IMR-90 (cell line): ENCODE results near the gene TMPRSS12. TPM values are rescaled to one million over a fixed set of nuclear protein-coding genes. Genes with fewer than 3 reads are reported as not detected.

ENCODE experiments used
- ATAC-seq: fragments of 200-7000 bp; cut with Tn5 transposase; 2 replicates; pipeline ENCODE4 v1.9.1; 2020; ENCODE audit warnings: low read depth, mild to moderate bottlenecking, moderate library complexity
- BruUV-seq: library from RNA; stranded (reverse); fragments of 400-500 nt; replicated peaks from 2 replicates; lab custom pipeline; 2021; lab: Mats Ljungman, UMichigan
- CTCF ChIA-PET: fragments of 300-600 bp; formaldehyde crosslinking; extraction: SDS; loops from one replicate; lab custom pipeline; 2021; ENCODE audit warnings: antibody characterized with exemption; lab: Yijun Ruan, JAX
- POLR2A ChIA-PET: fragments of 300-600 bp; sonication (Branson Sonifier 250); formaldehyde crosslinking; loops from one replicate; lab custom pipeline; 2022; ENCODE audit warnings: antibody characterized with exemption; ENCODE audit not compliant: unreplicated experiment; lab: Charles Lee
- DNase-seq: peaks from one replicate; pipeline ENCODE4 v3.0.0; 2013
- H2AFZ ChIP-seq: replicated peaks from 2 replicates; pipeline ENCODE3; 2013; ENCODE audit warnings: low read length, mild to moderate bottlenecking; ENCODE audit not compliant: poor library complexity
- H2AK5ac ChIP-seq: 2 replicates; pipeline ENCODE4 v1.6.1; 2013; ENCODE audit warnings: low read depth, low read length, inconsistent platforms
- H2AK9ac ChIP-seq: replicated peaks from 2 replicates; pipeline ENCODE3; 2013; ENCODE audit warnings: mild to moderate bottlenecking, low read depth, low read length, moderate library complexity; ENCODE audit not compliant: poor library complexity
- H2BK120ac ChIP-seq: 2 replicates; pipeline ENCODE4 v1.6.1; 2013; ENCODE audit warnings: low read depth, low read length, inconsistent platforms
- H2BK15ac ChIP-seq: 3 replicates; pipeline ENCODE4 v1.6.1; 2013; ENCODE audit warnings: low read depth, low read length, inconsistent platforms
- H2BK20ac ChIP-seq: 2 replicates; pipeline ENCODE4 v1.6.1; 2013; ENCODE audit warnings: low read depth, mild to moderate bottlenecking, inconsistent platforms, low read length, moderate library complexity
- H2BK5ac ChIP-seq: 2 replicates; pipeline ENCODE4 v1.6.1; 2013; ENCODE audit warnings: mild to moderate bottlenecking, low read depth, low read length, inconsistent platforms; ENCODE audit not compliant: poor library complexity, severe bottlenecking
- H3K14ac ChIP-seq: replicated peaks from 2 replicates; pipeline ENCODE4 v1.6.1; 2013; ENCODE audit warnings: low read depth, low read length, inconsistent platforms
- H3K18ac ChIP-seq: 2 replicates; pipeline ENCODE4 v1.6.1; 2013; ENCODE audit warnings: low read depth, low read length, control low read depth
- H3K23ac ChIP-seq: 2 replicates; pipeline ENCODE4 v1.6.1; 2013; ENCODE audit warnings: low read depth, low read length, inconsistent platforms
- H3K27ac ChIP-seq: 2 replicates; pipeline ENCODE4 v1.5.1; 2013; ENCODE audit warnings: mild to moderate bottlenecking, control low read depth, low read length; ENCODE audit not compliant: insufficient read depth
- H3K27me3 ChIP-seq: 2 replicates; pipeline ENCODE4 v1.6.1; 2013; ENCODE audit warnings: low read length; ENCODE audit not compliant: control insufficient read depth, insufficient read depth
- H3K36me3 ChIP-seq: 2 replicates; pipeline ENCODE4 v1.6.1; 2013; ENCODE audit warnings: low read length, mixed read lengths; ENCODE audit not compliant: control insufficient read depth, insufficient read depth
- H3K4ac ChIP-seq: 2 replicates; pipeline ENCODE4 v1.6.1; 2013; ENCODE audit warnings: low read depth, low read length, inconsistent platforms
- H3K4me1 ChIP-seq: 2 replicates; pipeline ENCODE4 v1.6.1; 2013; ENCODE audit warnings: low read length, mixed read lengths; ENCODE audit not compliant: control insufficient read depth, insufficient read depth
- H3K4me2 ChIP-seq: 2 replicates; pipeline ENCODE4 v1.6.1; 2013; ENCODE audit warnings: low read depth, mild to moderate bottlenecking, control low read depth, low read length, moderate library complexity
- H3K4me3 ChIP-seq: 2 replicates; pipeline ENCODE4 v1.5.1; 2013; ENCODE audit warnings: low read depth, mild to moderate bottlenecking, control low read depth, low read length, moderate library complexity; ENCODE audit not compliant: insufficient read depth
- H3K56ac ChIP-seq: 2 replicates; pipeline ENCODE4 v1.6.1; 2013; ENCODE audit warnings: low read length, inconsistent platforms; ENCODE audit not compliant: insufficient read depth; ENCODE audit errors: extremely low read depth
- H3K79me1 ChIP-seq, 2 experiments: 2 replicates each; pipeline ENCODE4 v1.6.1; 2013; ENCODE audit warnings: low read length in 2 of 2, inconsistent platforms in 1 of 2, low read depth in 1 of 2
- H3K9ac ChIP-seq: 2 replicates; pipeline ENCODE4 v1.6.1; 2013; ENCODE audit warnings: low read depth, low read length, control low read depth
- H3K9me1 ChIP-seq: 2 replicates; pipeline ENCODE4 v1.6.1; 2013; ENCODE audit warnings: low read length, inconsistent platforms; ENCODE audit not compliant: insufficient read depth
- H3K9me3 ChIP-seq: 2 replicates; pipeline ENCODE4 v1.6.1; 2013; ENCODE audit warnings: low read length; ENCODE audit not compliant: control insufficient read depth, insufficient read depth
- H4K20me1 ChIP-seq: 2 replicates; pipeline ENCODE4 v1.6.1; 2013; ENCODE audit warnings: low read length, inconsistent platforms; ENCODE audit not compliant: insufficient read depth
- H4K5ac ChIP-seq: 2 replicates; pipeline ENCODE4 v1.6.1; 2013; ENCODE audit warnings: mild to moderate bottlenecking, low read depth, low read length, control low read depth
- H4K8ac ChIP-seq, 2 experiments: 2 replicates each; pipeline ENCODE4 v1.6.1; 2013; ENCODE audit warnings: low read depth in 2 of 2, low read length in 2 of 2, control low read depth in 1 of 2, inconsistent platforms in 1 of 2
- H4K91ac ChIP-seq: 2 replicates; pipeline ENCODE4 v1.6.1; 2013; ENCODE audit warnings: low read depth, low read length, inconsistent platforms; ENCODE audit not compliant: insufficient read depth
- CEBPB ChIP-seq: IDR thresholded peaks from 2 replicates; pipeline ENCODE4 v1.6.1; 2012; ENCODE audit warnings: low read depth, low read length, improper control_type of control experiment
- MAZ ChIP-seq: IDR thresholded peaks from 2 replicates; pipeline ENCODE4 v1.6.1; 2012; ENCODE audit warnings: low read depth, mild to moderate bottlenecking, low read length, improper control_type of control experiment, moderate library complexity, borderline replicate concordance
- RFX5 ChIP-seq: IDR thresholded peaks from 2 replicates; pipeline ENCODE4 v1.8.0; 2012; ENCODE audit warnings: low read depth, mild to moderate bottlenecking, low read length, moderate library complexity
- WGBS, 2 experiments: methylation state at CpG; one replicate each; pipeline versions ENCODE4 v1.1.5 to v1.1.7; 2013; ENCODE audit warnings: missing lambda C conversion rate in 2 of 2; ENCODE audit not compliant: insufficient read length in 1 of 2; ENCODE audit errors: extremely low coverage in 2 of 2; 5-methylcytosine and 5-hydroxymethylcytosine counted together
- dilution Hi-C: fragments of 300-500 bp; cut with HindIII; formaldehyde crosslinking; loops from one replicate; pipeline ENCODE4 v1.14.3; 2018; ENCODE audit warnings: low sequenced_read_pairs; ENCODE audit not compliant: unreplicated experiment
- in situ Hi-C: fragments of 300-500 bp; cut with MboI; formaldehyde crosslinking; loops from 3 replicates; pipeline ENCODE4 v1.14.3; 2019; ENCODE audit warnings: low sequenced_read_pairs, inconsistent platforms, mixed read lengths
- intact Hi-C: fragments of 100-400 bp; cut with micrococcal nuclease; formaldehyde crosslinking; loops from 2 replicates; pipeline ENCODE4 v1.10.0; 2022
- polyA plus RNA-seq, 3 experiments: library from polyadenylated mRNA; depleted of rRNA; stranded (reverse); fragments of >200 nt; gene quantifications; 2 replicates each; pipeline ENCODE4 v1.2.3, GENCODE V29; 2012; ENCODE audit warnings: low replicate concordance in 1 of 3
- total RNA-seq: library from RNA; depleted of rRNA; stranded (reverse); fragments of >200 nt; gene quantifications from 2 replicates; pipeline ENCODE4 v1.2.3, GENCODE V29; 2012

Gene TMPRSS12
- total and polyA plus RNA-seq, 2 of the 4 experiments (the other 2 are of a cell fraction): not detected

GRCh38 chr12:50922820-50923219, 80.1 kb downstream of the TMPRSS12 start:
- no CpG with 5 or more reads among the region's 3 CpGs for WGBS, 2 experiments
- no peak overlapping the region for H3K4ac ChIP-seq
- H4K91ac ChIP-seq: no peak overlapping the region
- no peak overlapping the region for H3K27ac ChIP-seq
- peak; percentile 13 for DNase-seq
- no peak overlapping the region for H3K4me3 ChIP-seq
- 0 out of 4 replicates have a peak, but pooled peaks cover 0 to 5% of the 10 kb centered on the region in 2 experiments for H3K79me1 ChIP-seq
- H4K20me1 ChIP-seq: no peaks in the 10 kb centered on the region
- no TSS peak for BruUV-seq
- POLR2A ChIA-PET: no interaction called here
- H3K9me3 ChIP-seq: no peaks in the 10 kb centered on the region
- H2BK120ac ChIP-seq: peak overlapping the region; percentile 39; the same call in 1 of the 2 replicates
- H3K4me2 ChIP-seq: peak overlapping the region; percentile 54; the same call in 1 of the 2 replicates
- CTCF ChIA-PET: interaction anchor here (0.6 kb wide), 1 partner anchor 98 kb away, joined by 3 read pairs; no protein-coding TSS in a partner anchor
- intact Hi-C loops (loop anchor here (5.0 kb wide), 1 partner anchor 64 kb away; no protein-coding TSS in a partner anchor), dilution Hi-C loops (no loop called here), in situ Hi-C loops (no loop called here)
- TF ChIP-seq MAZ (no peak), RFX5 (no peak), CEBPB (peak; percentile 39)
- no peaks in the 10 kb centered on the region for H3K27me3 ChIP-seq
- no peak overlapping the region for H2BK15ac ChIP-seq
- no peak overlapping the region for H2AFZ ChIP-seq
- no peak overlapping the region for H2BK5ac ChIP-seq
- H3K23ac ChIP-seq: no peak overlapping the region
- no peak overlapping the region for H2BK20ac ChIP-seq
- 0 out of 2 replicates have a peak, but pooled peaks cover 4% of the 10 kb centered on the region for H3K9me1 ChIP-seq
- H2AK5ac ChIP-seq: no peak overlapping the region
- H3K14ac ChIP-seq: no peak overlapping the region
- H4K5ac ChIP-seq: no peak overlapping the region
- H3K36me3 ChIP-seq: no peaks in the 10 kb centered on the region
- no peak overlapping the region for H3K56ac ChIP-seq
- peak overlapping the region; percentile 58; the same call in 1 of the 2 replicates for H3K18ac ChIP-seq
- H3K9ac ChIP-seq: no peak overlapping the region
- no peak for ATAC-seq
- peaks cover 15% of the 10 kb centered on the region for H3K4me1 ChIP-seq
- H2AK9ac ChIP-seq: no peak overlapping the region
- H4K8ac ChIP-seq: peak overlapping the region in 1 of 2 experiments; percentile 72; a peak in 2 of 4 replicates
